WTC11 (cell line): Measurements from ENCODE around the gene KDM2A. TPM values are rescaled to one million over a fixed set of nuclear protein-coding genes. Genes with fewer than 3 reads are reported as not detected.
A peak's percentile ranks its signal among the peaks of the same experiment; 100 is the strongest.

Experiments
- ATAC-seq: fragments of 200-7000 bp; cut with Tn5 transposase; 2 replicates; pipeline ENCODE4 v1.10.0; 2021; ENCODE audit warnings: mild to moderate bottlenecking, moderate library complexity
- CTCF ChIA-PET: fragments of 300-600 bp; sonication (Branson Sonifier 250); formaldehyde crosslinking; loops from one replicate; lab custom pipeline; 2021; ENCODE audit warnings: antibody characterized with exemption; lab: Charles Lee
- POLR2A ChIA-PET: fragments of 350-600 bp; sonication (Branson Sonifier 250); formaldehyde crosslinking; loops from one replicate; lab custom pipeline; 2021; ENCODE audit warnings: antibody characterized with exemption; lab: Charles Lee
- DNase-seq: peaks from one replicate; pipeline ENCODE4 v3.0.0; 2021; ENCODE audit warnings: low spot score
- H3K27ac Mint-ChIP-seq: 2 replicates; pipeline ENCODE4 v1.8.0; 2021; ENCODE audit warnings: mixed read lengths
- H3K27me3 Mint-ChIP-seq: 2 replicates; pipeline ENCODE4 v1.8.0; 2021; ENCODE audit warnings: low read depth, mild to moderate bottlenecking, moderate library complexity, mixed read lengths
- H3K36me3 Mint-ChIP-seq: 2 replicates; pipeline ENCODE4 v1.8.0; 2021; ENCODE audit warnings: mixed read lengths
- H3K4me1 Mint-ChIP-seq: 2 replicates; pipeline ENCODE4 v1.8.0; 2022; ENCODE audit warnings: mixed read lengths
- H3K4me3 Mint-ChIP-seq: 2 replicates; pipeline ENCODE4 v1.8.0; 2021; ENCODE audit warnings: mild to moderate bottlenecking, moderate library complexity, mixed read lengths
- H3K9me3 Mint-ChIP-seq: 2 replicates; pipeline ENCODE4 v1.8.0; 2021; ENCODE audit warnings: mixed read lengths
- FOXP1 ChIP-seq: sonication (generic); formaldehyde crosslinking; IDR thresholded peaks from 2 replicates; pipeline ENCODE4 v1.8.0; 2022; ENCODE audit warnings: missing genetic modification reagents, mild to moderate bottlenecking, moderate library complexity, borderline replicate concordance
- GABPB1 ChIP-seq: sonication (generic); formaldehyde crosslinking; IDR thresholded peaks from 2 replicates; pipeline ENCODE4 v1.8.1; 2023; ENCODE audit warnings: mild to moderate bottlenecking, missing genetic modification reagents
- GTF2I ChIP-seq: fragments of 250-450 bp; sonication (Bioruptor Pico); conservative IDR thresholded peaks from 2 replicates; pipeline ENCODE4 v1.4.0; 2021; ENCODE audit warnings: mild to moderate bottlenecking
- HMGA2 ChIP-seq: fragments of 250-450 bp; sonication (Bioruptor Pico); IDR thresholded peaks from 2 replicates; pipeline ENCODE4 v1.4.0; 2021; ENCODE audit warnings: mild to moderate bottlenecking, moderate library complexity
- MYBL2 ChIP-seq: sonication (generic); formaldehyde crosslinking; IDR thresholded peaks from 2 replicates; pipeline ENCODE4 v1.8.1; 2023; ENCODE audit warnings: mild to moderate bottlenecking, moderate library complexity, missing genetic modification reagents
- NR1H2 ChIP-seq: sonication (generic); formaldehyde crosslinking; IDR thresholded peaks from 2 replicates; pipeline ENCODE4 v1.9.0; 2021; ENCODE audit warnings: mild to moderate bottlenecking, moderate library complexity, missing genetic modification reagents
- TP53 ChIP-seq: sonication (generic); formaldehyde crosslinking; IDR thresholded peaks from 2 replicates; pipeline ENCODE4 v1.8.1; 2023; ENCODE audit warnings: mild to moderate bottlenecking, missing genetic modification reagents
- ZNF671 ChIP-seq: fragments of 250-450 bp; sonication (Bioruptor Pico); IDR thresholded peaks from 2 replicates; pipeline ENCODE4 v1.8.0; 2021; ENCODE audit warnings: mild to moderate bottlenecking
- total RNA-seq: library from RNA; stranded (reverse); gene quantifications from 3 replicates; pipeline ENCODE4 v1.2.3, GENCODE V29; 2021
- TF ChIP-seq, protein P1 (sequence below): fragments of 250-450 bp; sonication (Bioruptor Pico); IDR thresholded peaks from 2 replicates; pipeline ENCODE4 v1.9.0; 2021; ENCODE audit warnings: mild to moderate bottlenecking
- TF ChIP-seq, protein P2 (sequence below): sonication (generic); formaldehyde crosslinking; IDR thresholded peaks from 2 replicates; pipeline ENCODE4 v1.8.0; 2022; ENCODE audit warnings: mild to moderate bottlenecking, missing genetic modification reagents
- TF ChIP-seq, protein P3 (sequence below): fragments of 250-450 bp; sonication (Bioruptor Pico); IDR thresholded peaks from 2 replicates; pipeline ENCODE4 v1.9.0; 2021; ENCODE audit warnings: moderate library complexity, mild to moderate bottlenecking, inconsistent platforms, borderline replicate concordance
- TF ChIP-seq, protein P4 (sequence below): fragments of 250-450 bp; sonication (Bioruptor Pico); conservative IDR thresholded peaks from 2 replicates; pipeline ENCODE4 v1.9.0; 2021; ENCODE audit warnings: mild to moderate bottlenecking
- TF ChIP-seq, protein P5 (sequence below): sonication (generic); formaldehyde crosslinking; IDR thresholded peaks from 2 replicates; pipeline ENCODE4 v1.8.0; 2022; ENCODE audit warnings: mild to moderate bottlenecking, missing genetic modification reagents
- TF ChIP-seq, protein P6 (sequence below): fragments of 250-450 bp; sonication (Bioruptor Pico); IDR thresholded peaks from 2 replicates; pipeline ENCODE4 v2.1.2; 2022; ENCODE audit warnings: mild to moderate bottlenecking, moderate library complexity
- TF ChIP-seq, protein P7 (sequence below): fragments of 250-450 bp; sonication (Bioruptor Pico); IDR thresholded peaks from 2 replicates; pipeline ENCODE4 v1.8.0; 2021; ENCODE audit warnings: mild to moderate bottlenecking

KDM2A gene
- total RNA-seq, 1 experiment from 2014 or later = 58.0 TPM

DNA sequence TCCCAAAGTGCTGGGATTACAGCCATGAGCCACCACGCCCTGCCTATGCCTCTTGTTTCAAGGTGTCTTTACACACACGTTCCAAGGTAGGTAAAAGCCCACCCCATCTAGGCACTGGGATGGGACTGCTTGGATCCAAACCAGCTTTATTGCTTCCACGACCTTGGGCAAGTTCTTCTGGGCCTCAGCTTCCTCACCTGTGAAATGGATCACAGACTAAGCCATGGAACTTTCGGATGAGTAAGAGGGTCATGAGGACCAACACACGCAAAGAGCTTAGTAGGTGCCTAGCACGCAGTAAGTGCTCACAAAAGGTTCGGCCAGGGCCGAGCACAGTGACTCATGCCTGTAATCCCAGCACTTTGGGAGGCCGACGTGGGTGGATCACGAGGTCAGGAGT, 46.8 kb upstream of the KDM2A start:
- H3K27ac Mint-ChIP-seq = no peak overlapping the region
- ATAC-seq (no peak), DNase-seq (no peak)
- H3K4me3 Mint-ChIP-seq = no peak overlapping the region
- H3K27me3 Mint-ChIP-seq = no peaks in the 10 kb centered on the region; the same call in 1 of the 2 replicates
- CTCF ChIA-PET = interaction anchor here (0.6 to 7.8 kb wide), 8 partner anchors 10 to 329 kb away, joined by 3 to 82 read pairs (median 6); partner anchors contain the start of genes KDM2A, PPP1CA and RHOD
- H3K4me1 Mint-ChIP-seq = peaks cover 9% of the 10 kb centered on the region
- POLR2A ChIA-PET = interaction anchor here (0.6 to 1.4 kb wide), 2 partner anchors 17 to 47 kb away, joined by 3 to 5 read pairs; partner anchors contain the start of gene KDM2A
- TF ChIP-seq, protein P1, sequence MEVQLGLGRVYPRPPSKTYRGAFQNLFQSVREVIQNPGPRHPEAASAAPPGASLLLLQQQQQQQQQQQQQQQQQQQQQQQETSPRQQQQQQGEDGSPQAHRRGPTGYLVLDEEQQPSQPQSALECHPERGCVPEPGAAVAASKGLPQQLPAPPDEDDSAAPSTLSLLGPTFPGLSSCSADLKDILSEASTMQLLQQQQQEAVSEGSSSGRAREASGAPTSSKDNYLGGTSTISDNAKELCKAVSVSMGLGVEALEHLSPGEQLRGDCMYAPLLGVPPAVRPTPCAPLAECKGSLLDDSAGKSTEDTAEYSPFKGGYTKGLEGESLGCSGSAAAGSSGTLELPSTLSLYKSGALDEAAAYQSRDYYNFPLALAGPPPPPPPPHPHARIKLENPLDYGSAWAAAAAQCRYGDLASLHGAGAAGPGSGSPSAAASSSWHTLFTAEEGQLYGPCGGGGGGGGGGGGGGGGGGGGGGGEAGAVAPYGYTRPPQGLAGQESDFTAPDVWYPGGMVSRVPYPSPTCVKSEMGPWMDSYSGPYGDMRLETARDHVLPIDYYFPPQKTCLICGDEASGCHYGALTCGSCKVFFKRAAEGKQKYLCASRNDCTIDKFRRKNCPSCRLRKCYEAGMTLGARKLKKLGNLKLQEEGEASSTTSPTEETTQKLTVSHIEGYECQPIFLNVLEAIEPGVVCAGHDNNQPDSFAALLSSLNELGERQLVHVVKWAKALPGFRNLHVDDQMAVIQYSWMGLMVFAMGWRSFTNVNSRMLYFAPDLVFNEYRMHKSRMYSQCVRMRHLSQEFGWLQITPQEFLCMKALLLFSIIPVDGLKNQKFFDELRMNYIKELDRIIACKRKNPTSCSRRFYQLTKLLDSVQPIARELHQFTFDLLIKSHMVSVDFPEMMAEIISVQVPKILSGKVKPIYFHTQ (CRISPR knock-in tag) = no peak
- TF ChIP-seq ZNF671 (CRISPR knock-in tag) = no peak
- TF ChIP-seq, protein P2, sequence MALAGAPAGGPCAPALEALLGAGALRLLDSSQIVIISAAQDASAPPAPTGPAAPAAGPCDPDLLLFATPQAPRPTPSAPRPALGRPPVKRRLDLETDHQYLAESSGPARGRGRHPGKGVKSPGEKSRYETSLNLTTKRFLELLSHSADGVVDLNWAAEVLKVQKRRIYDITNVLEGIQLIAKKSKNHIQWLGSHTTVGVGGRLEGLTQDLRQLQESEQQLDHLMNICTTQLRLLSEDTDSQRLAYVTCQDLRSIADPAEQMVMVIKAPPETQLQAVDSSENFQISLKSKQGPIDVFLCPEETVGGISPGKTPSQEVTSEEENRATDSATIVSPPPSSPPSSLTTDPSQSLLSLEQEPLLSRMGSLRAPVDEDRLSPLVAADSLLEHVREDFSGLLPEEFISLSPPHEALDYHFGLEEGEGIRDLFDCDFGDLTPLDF = no peak
- no peak for TF ChIP-seq MYBL2
- TF ChIP-seq, protein P3, sequence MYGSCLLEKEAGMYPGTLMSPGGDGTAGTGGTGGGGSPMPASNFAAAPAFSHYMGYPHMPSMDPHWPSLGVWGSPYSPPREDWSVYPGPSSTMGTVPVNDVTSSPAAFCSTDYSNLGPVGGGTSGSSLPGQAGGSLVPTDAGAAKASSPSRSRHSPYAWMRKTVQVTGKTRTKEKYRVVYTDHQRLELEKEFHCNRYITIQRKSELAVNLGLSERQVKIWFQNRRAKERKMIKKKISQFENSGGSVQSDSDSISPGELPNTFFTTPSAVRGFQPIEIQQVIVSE (CRISPR knock-in tag) = no peak
- no peak for TF ChIP-seq GTF2I
- TF ChIP-seq NR1H2 (CRISPR knock-in tag) = no peak
- TF ChIP-seq, protein P4, sequence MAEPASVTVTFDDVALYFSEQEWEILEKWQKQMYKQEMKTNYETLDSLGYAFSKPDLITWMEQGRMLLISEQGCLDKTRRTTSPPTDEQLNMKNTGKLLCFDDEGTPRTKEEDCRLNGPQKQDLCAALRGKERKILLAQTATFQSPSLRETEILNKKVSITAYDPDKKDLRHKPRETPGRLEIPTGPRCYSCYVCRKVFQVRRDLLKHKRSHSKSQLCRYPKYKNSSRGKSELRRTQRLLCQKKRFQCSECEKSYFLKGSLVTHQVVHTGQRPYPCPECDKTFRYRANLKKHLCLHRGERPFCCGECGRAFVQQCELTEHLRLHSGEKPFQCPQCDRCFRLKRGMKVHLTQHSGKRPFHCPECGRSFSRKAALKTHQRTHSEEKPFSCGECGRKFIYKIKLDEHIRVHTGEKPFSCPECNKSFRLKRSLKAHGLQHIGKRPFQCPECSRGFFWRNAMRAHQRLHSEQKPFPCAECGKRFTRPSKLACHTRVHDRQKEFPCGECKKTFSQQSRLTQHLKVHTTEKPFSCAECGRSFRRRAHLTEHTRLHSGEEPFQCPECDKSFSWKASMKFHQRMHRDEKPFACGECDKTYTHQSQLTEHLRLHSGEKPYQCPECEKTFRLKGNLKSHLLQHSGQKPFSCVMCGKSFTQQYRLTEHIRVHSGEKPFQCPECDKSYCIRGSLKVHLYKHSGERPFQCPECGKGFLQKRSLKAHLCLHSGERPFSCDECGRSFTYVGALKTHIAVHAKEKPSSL (CRISPR knock-in tag) = no peak
- TF ChIP-seq FOXP1 (CRISPR knock-in tag) = no peak
- H3K36me3 Mint-ChIP-seq = no peaks in the 10 kb centered on the region
- no peaks in the 10 kb centered on the region for H3K9me3 Mint-ChIP-seq

DNA sequence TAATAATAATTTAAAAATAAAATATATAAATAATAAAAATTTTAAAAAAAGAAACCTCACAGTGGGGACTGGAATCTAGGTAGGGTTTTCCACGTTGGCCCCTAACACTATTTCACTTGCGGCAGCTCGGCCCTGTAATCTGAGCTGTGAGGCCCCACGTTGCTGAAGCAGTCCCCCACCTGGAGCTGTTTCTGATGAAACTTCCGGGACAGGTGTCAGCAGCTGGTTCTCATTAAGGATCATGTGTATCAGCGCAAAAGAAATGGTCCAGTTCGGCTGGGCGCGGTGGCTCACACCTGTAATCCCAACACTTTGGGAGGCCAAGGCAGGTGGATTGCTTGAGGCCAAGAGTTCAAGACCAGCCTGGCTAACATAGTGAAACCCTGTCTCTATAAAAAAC, 45.2 kb upstream of the KDM2A start:
- Mint-ChIP-seq H3K9me3 (no peaks in the 10 kb centered on the region), H3K4me3 (no peak overlapping the region), H3K27me3 (no peaks in the 10 kb centered on the region; the same call in 1 of the 2 replicates), H3K4me1 (peaks cover 15% of the 10 kb centered on the region), H3K27ac (0 out of 2 replicates have a peak overlapping the region, but pooled peaks have one; percentile 5), H3K36me3 (no peaks in the 10 kb centered on the region)
- TF ChIP-seq, protein P5, sequence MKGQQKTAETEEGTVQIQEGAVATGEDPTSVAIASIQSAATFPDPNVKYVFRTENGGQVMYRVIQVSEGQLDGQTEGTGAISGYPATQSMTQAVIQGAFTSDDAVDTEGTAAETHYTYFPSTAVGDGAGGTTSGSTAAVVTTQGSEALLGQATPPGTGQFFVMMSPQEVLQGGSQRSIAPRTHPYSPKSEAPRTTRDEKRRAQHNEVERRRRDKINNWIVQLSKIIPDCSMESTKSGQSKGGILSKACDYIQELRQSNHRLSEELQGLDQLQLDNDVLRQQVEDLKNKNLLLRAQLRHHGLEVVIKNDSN (CRISPR knock-in tag) = no peak
- TF ChIP-seq HMGA2 (peak; percentile 67; the same call in 1 of the 2 replicates), GABPB1 (peak; percentile 87)
- peak; percentile 46 for DNase-seq
- ChIA-PET CTCF (interaction anchor here (1.1 to 7.8 kb wide), 9 partner anchors 8 to 327 kb away, joined by 3 to 82 read pairs (median 5); partner anchors contain the start of genes KDM2A, PPP1CA and RHOD), POLR2A (interaction anchor here (0.8 kb wide), 1 partner anchor 115 kb away, joined by 3 read pairs; the partner anchor contains the start of gene PC)
- no peak for ATAC-seq

DNA sequence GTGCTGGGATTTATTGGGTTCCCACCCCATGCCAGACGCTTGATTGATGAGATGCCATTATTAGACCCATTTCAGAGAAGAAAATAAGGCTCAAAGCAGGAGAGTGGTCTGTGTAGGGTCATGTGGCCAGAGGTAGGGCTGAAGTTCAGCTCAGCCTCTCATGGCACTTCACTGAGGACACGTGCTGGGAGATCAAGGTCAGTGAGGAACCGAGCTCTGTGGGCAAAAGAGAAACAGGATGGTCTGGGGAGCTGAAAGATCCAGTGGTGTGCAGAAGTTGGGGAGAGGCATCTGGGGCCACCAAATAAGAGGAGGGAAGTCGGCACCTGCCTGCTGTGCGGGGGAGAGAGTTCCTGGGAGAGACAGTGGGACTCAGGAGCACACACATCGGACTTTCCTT, 42.9 kb upstream of the KDM2A start:
- CTCF ChIA-PET = interaction anchor here (0.6 to 1.0 kb wide), 3 partner anchors 19 to 159 kb away, joined by 3 to 4 read pairs (median 4); no protein-coding TSS in a partner anchor
- DNase-seq (no peak), ATAC-seq (no peak)
- peaks cover 19% of the 10 kb centered on the region for H3K4me1 Mint-ChIP-seq
- H3K36me3 Mint-ChIP-seq = no peaks in the 10 kb centered on the region
- no peaks in the 10 kb centered on the region; the same call in 1 of the 2 replicates for H3K27me3 Mint-ChIP-seq
- TF ChIP-seq, protein P6, sequence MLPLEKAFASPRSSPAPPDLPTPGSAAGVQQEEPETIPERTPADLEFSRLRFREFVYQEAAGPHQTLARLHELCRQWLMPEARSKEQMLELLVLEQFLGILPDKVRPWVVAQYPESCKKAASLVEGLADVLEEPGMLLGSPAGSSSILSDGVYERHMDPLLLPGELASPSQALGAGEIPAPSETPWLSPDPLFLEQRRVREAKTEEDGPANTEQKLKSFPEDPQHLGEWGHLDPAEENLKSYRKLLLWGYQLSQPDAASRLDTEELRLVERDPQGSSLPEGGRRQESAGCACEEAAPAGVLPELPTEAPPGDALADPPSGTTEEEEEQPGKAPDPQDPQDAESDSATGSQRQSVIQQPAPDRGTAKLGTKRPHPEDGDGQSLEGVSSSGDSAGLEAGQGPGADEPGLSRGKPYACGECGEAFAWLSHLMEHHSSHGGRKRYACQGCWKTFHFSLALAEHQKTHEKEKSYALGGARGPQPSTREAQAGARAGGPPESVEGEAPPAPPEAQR (CRISPR knock-in tag) = no peak
- TF ChIP-seq, protein P7, sequence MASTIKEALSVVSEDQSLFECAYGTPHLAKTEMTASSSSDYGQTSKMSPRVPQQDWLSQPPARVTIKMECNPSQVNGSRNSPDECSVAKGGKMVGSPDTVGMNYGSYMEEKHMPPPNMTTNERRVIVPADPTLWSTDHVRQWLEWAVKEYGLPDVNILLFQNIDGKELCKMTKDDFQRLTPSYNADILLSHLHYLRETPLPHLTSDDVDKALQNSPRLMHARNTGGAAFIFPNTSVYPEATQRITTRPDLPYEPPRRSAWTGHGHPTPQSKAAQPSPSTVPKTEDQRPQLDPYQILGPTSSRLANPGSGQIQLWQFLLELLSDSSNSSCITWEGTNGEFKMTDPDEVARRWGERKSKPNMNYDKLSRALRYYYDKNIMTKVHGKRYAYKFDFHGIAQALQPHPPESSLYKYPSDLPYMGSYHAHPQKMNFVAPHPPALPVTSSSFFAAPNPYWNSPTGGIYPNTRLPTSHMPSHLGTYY = no peak
- TF ChIP-seq HMGA2 (no peak), TP53 (CRISPR knock-in tag) (no peak)
- no peaks in the 10 kb centered on the region for H3K9me3 Mint-ChIP-seq
- H3K27ac Mint-ChIP-seq = peak overlapping the region; percentile 84
- POLR2A ChIA-PET = interaction anchor here (0.6 kb wide), 1 partner anchor 8 kb away, joined by 5 read pairs; no protein-coding TSS in a partner anchor
- H3K4me3 Mint-ChIP-seq = no peak overlapping the region
